G401 (cell line): ENCODE measurements around the gene LDLRAD4. TPM values are rescaled to one million over a fixed set of nuclear protein-coding genes. Genes with fewer than 3 reads are reported as not detected.
A peak's percentile ranks its signal among the peaks of the same experiment; 100 is the strongest.

Source experiments
- DNase-seq: peaks from one replicate; pipeline ENCODE4 v3.0.0-alpha.2; 2015; ENCODE audit warnings: low spot score
- in situ Hi-C: cut with HindIII; loops from 2 replicates; pipeline ENCODE4 v1.10.0; 2016; ENCODE audit warnings: low sequenced_read_pairs, mixed read lengths
- total RNA-seq: library from RNA; depleted of rRNA; stranded (reverse); fragments of >200 nt; shearing (Covaris generic); gene quantifications from 2 replicates; pipeline ENCODE4 v1.2.3, GENCODE V29; 2014

Gene LDLRAD4
- total RNA-seq, 1 experiment from 2014 or later, result not detected

DNA sequence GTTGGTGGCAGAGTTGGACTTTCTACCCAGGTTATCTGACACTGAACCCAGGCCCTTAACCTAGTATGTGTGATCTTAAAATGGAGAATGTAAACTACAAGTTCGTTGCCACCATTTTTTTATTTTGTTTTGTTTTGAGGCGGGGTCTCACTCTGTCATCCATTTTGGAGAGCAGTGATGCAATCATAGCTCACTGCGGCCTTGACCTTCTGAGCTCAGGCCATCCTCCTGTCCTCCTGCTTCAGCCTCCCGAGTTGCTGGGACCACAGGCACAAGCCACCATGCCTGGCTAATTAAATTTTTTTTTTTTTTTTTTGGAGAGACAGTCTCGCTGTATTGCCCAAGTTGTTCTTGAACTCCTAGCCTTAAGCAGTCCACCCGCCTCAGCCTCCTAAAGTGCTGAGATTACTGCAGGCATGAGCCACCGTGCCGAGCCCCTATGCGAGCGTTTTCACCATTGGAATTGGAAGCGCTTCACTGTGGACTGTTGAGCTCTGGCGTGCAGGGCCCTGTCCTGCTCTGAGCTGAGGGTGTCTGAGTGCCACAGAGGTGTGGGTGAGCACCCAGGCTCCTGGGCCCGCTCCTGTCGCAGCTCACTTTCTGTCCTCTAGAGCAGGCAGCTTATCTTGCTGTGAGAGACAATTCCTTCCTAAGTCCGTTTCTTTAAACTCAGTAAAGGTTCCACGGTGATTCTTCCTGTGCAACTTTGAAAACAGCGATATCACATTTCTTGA lies 186.9 kb downstream of the LDLRAD4 start:
- DNase-seq, result no peak
- in situ Hi-C loops, result no loop called here

DNA sequence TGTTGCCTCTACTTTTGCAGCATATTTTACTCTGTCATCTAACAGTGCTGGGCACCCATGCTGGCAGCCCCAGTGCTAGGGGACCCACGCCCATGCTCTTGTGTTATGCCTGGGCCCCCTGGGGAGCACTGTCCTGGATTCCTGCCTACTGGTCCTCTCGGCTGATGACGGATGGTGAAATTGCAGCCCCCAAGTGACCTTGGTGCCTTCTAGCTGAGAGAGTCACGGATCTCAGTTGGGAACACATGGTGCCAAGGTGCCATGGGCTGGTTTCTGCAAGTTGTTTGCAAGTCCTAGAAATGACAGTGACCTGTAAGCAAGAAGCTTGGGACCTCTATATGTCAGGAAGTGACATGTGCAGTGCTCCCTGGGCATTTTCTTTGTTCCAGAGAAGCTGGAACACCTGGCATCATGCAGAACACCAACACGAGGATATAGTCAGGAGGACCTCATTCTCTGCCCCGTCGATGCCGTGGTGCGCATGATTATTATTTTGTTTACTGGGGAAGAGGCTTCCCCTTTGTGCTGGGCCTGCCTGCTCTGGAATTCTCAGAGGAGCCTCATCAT lies 187.6 kb downstream of the LDLRAD4 start:
- no peak for DNase-seq
- in situ Hi-C loops, result no loop called here

GRCh38 chr18:13406736-13407135 lies 188.2 kb downstream of the LDLRAD4 start:
- in situ Hi-C loops, result no loop called here
- no peak for DNase-seq

DNA sequence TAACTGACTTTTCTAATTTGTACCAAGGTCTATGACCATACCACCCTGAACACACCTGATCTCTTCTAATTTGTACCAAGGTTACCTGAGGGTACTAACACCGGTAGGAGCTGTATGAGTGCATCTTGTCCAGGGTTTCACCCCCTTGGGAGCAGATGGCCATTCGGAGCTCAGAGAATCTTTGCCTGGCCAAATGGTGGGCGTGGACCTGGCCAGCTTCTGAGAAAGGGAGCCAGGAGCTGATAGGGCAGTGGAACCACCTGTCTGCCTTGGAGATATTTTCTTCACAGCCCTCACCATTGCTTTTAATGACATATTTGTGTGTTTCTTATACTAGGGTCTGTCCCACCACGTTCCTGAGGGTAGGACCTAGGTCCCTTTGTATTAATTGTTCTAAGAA lies 188.9 kb downstream of the LDLRAD4 start:
- in situ Hi-C loops, result no loop called here
- DNase-seq, result peak; percentile 84

DNA sequence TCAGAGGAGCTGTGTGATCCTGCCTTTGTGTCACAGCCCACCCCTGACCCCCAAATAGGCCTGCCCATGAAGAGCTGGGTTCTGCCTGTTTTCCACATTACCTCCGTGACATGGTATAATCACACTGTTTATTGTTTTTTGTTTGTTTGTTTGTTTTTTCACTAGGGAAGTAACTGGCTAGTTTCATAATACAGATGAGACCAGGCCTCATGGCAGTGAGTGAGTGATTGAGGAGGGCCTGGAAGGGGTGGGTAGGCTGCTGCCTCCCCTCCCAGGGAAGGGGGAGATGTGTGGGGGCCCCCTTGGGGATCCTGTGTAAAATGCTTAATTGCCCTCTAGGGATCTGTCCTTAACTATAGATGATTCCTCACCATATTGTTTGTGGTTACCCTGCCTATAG lies 190.5 kb downstream of the LDLRAD4 start:
- in situ Hi-C loops, result no loop called here
- DNase-seq, result no peak

DNA sequence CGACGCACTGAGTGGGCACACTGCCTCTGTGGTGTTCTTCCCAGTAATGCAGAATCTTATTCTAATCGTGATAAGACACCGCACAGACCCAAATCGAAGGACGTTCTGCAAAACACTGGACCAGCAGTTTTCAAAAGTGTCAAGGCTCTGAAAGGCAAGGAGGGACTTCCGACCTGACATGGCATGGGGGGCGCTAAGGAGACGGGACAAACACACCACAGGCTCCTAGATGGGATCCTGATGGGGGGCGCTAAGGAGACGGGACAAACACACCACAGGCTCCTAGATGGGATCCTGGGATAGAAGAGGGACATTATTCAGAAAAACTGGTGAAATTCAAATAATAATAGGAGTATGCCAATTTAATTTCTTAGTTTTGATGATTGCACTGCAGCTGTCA lies 191.4 kb downstream of the LDLRAD4 start:
- no peak for DNase-seq
- in situ Hi-C loops, result no loop called here

GRCh38 chr18:13410471-13410870 lies 191.9 kb downstream of the LDLRAD4 start:
- DNase-seq, result no peak
- in situ Hi-C loops, result no loop called here

- DNase-seq, result no peak
- in situ Hi-C loops, result no loop called here
Measured at GRCh38 chr18:13412017-13412416, 193.5 kb downstream of the LDLRAD4 start.

DNA sequence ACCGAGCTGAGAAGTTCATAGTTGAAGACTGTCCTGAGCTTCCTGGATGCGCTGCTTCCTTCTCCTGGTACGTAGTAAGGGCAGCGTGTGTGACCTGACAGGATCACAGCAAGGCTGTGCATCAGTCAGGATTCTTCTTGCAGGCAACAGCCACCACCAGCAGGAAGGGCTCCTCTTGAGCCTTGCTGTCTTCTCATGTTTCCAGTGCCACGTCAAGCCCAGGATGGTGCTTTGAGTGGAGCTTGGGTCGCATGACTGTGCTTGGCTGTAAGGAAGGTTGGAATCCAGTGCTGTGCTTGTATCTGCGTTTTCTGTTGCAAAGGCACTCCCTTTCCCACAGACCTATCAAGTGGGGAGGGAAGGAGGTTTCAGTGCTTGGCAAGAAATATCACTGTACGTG lies 194.3 kb downstream of the LDLRAD4 start:
- in situ Hi-C loops, result no loop called here
- DNase-seq, result no peak

DNA sequence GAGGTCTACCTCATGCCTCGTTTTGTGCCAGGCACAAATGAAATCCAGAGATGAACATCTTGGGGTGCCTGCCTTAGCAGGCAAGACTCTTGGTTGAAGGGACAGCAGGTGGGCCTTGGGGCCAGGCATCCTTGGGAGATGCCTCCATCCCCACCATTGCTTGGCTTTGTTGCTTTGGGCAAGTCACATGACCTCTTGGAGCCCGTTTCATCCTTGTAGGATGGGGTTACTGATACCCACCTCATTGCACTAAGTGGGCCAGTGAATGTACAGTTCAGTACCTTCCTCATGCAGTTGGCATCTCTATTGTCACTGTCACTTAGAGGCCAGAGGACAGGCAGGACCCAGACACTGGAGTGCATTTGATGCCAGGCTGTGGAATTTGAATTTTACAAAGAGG lies 195.5 kb downstream of the LDLRAD4 start:
- in situ Hi-C loops, result no loop called here

GRCh38 chr18:13414521-13414920 lies 196.0 kb downstream of the LDLRAD4 start:
- no peak for DNase-seq
- in situ Hi-C loops, result no loop called here

More for the DNA sequence above, 195.5 kb downstream of the LDLRAD4 start:
- DNase-seq, result no peak

DNA sequence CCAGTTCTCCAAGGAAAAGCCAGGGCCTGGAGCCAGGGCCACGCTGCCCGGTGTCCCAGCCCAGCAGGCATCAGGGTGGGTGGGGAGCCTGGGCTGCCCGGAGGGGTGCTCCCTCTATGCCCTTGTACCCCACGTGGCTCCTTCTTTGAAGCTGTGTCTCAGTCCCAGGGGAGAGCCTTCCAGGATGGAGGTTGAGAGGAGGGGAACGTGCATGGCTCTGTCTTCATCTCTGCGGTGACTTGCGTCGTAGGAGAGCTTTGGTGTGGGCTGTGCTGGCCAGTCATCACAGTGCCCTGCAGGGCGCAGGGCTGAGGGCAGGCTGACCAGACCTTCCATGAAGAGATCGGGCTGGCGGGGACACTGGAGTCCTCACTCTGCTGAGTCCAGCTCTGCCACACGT lies 197.2 kb downstream of the LDLRAD4 start:
- in situ Hi-C loops, result no loop called here

GRCh38 chr18:13416208-13416607 lies 197.6 kb downstream of the LDLRAD4 start:
- in situ Hi-C loops, result no loop called here
- peak; percentile 41 for DNase-seq

More for the DNA sequence above, 197.2 kb downstream of the LDLRAD4 start:
- DNase-seq, result peak; percentile 42

- DNase-seq, result peak; percentile 41
- in situ Hi-C loops, result no loop called here
Measured at GRCh38 chr18:13416848-13417247, 198.3 kb downstream of the LDLRAD4 start.

DNA sequence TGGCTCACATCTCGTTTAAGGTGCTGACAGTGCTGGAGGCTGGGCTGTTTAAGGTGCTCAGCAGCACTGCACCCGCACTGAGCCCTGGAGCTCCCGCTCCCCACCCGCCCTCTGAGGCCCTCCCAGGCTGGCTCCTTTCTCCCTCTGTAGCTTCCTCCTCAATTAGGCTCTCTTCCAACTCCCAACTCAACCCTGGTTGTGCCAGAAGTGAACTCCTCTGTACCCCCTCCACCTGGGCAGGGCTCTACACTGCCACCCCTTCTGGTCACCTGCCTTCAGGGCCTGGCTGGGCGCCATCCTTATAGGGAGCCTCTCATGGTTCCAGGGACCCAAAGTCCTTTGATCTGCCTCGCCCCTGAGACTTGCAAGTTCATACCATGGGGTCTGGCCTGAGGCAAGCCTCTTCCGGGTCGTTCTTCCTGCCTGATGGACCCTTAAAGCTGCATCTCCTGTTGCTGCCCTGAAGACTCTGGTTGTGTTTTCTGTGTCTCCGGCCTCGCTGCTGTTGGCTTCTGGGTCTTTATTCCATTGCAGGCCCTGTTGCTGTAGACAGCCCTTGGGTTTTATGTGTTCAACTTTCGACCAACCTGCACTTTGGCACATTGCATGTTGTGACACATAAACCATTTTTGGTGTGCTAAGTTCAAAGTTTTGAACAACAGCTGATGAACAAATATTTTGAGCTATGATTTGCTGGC lies 199.6 kb downstream of the LDLRAD4 start:
- no peak for DNase-seq
- in situ Hi-C loops, result no loop called here

- in situ Hi-C loops, result no loop called here
- no peak for DNase-seq
Measured at GRCh38 chr18:13420969-13421686, 202.6 kb downstream of the LDLRAD4 start.

DNA sequence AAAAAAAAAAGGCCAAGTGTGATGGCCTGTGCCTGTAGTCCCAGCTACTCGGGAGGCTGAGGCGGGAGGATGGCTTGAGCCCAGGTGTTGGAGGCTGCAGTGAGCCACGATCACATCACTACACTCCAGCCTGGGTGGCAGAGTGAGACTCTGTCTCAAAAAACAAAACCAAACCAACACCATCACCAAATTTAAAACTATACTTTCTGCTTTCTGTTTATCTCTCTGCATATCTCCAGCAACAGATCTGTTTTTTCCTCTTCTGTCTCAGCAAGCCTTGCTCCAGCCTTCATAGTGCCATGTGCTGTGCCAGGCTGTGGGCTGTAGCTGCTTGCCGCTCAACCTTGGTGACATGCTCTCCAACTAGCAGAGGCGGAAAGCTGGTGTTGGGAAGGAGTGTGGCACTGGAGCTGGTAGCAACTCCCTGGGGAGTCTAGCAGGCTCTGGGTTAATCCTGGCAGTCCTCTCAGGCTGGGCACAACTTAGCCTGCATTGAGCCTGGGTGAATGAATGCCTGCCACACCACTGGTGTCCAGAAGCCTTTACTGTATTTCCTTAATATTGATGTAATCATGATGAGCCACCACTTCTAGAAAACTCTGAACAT lies 204.1 kb downstream of the LDLRAD4 start:
- in situ Hi-C loops, result no loop called here
- no peak for DNase-seq

DNA sequence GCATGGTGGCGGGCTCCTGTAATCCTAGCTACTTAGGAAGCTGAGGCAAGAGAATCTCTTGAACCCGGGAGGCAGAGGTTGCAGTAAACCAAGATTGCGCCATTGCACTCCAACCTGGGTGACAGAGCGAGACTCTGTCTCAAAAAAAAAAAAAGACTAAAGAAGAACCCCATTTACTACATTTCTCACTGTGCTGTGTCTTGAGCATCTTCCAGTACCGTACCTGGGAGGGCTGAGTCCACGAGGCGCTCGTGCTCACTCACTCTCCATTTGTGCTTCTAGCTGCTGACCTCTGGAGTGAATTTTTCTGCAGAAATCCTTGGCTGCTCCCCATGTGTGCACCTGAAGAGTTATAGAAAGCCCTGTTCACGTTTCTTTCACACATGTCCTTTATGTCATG lies 204.8 kb downstream of the LDLRAD4 start:
- in situ Hi-C loops, result no loop called here
- DNase-seq, result no peak

- in situ Hi-C loops, result no loop called here
- no peak for DNase-seq
Measured at GRCh38 chr18:13424363-13424762, 205.8 kb downstream of the LDLRAD4 start.
